Fibroblast of lung (primary cell): ENCODE measurements around the gene SLIT2. TPM values are rescaled to one million over a fixed set of nuclear protein-coding genes. Genes with fewer than 3 reads are reported as not detected.

Experiments used
- DNase-seq, 2 donors: peaks; one replicate each; pipeline versions ENCODE4 v3.0.0 to v3.0.0-alpha.2; 2010; ENCODE audit warnings: low read depth in 2 of 2
- H2AFZ ChIP-seq: 2 replicates; pipeline ENCODE4 v1.5.1; 2012; ENCODE audit warnings: low read length, control low read depth, inconsistent platforms
- H3K27ac ChIP-seq: 2 replicates; pipeline ENCODE4 v1.5.1; 2011; ENCODE audit warnings: low read length, control low read depth; ENCODE audit not compliant: insufficient read depth
- H3K27me3 ChIP-seq: 2 replicates; pipeline ENCODE4 v1.5.1; 2011; ENCODE audit warnings: mild to moderate bottlenecking, low read length; ENCODE audit not compliant: control insufficient read depth, insufficient read depth
- H3K36me3 ChIP-seq: 2 replicates; pipeline ENCODE4 v1.5.1; 2011; ENCODE audit warnings: low read length; ENCODE audit not compliant: control insufficient read depth, insufficient read depth
- H3K4me1 ChIP-seq: 2 replicates; pipeline ENCODE4 v1.5.1; 2011; ENCODE audit warnings: low read length; ENCODE audit not compliant: control insufficient read depth, insufficient read depth; ENCODE audit errors: extremely low read depth
- H3K4me2 ChIP-seq: 2 replicates; pipeline ENCODE4 v1.5.1; 2011; ENCODE audit warnings: low read length, control low read depth; ENCODE audit not compliant: insufficient read depth; ENCODE audit errors: extremely low read depth
- H3K4me3 ChIP-seq, 4 experiments: fragments of 200-600 bp in 1 of 4; sonication (generic) in 1 of 4; replicated peaks in 1 of 4; 2 replicates each; pipeline ENCODE4 v1.5.1; 2011 to 2016; ENCODE audit warnings: low read length in 4 of 4, low read depth in 3 of 4, mild to moderate bottlenecking in 3 of 4, control low read depth in 2 of 4, inconsistent platforms in 1 of 4, mixed read lengths in 1 of 4; ENCODE audit not compliant: insufficient read depth in 1 of 4; ENCODE audit errors: control extremely low read depth in 1 of 4
- H3K79me2 ChIP-seq: 2 replicates; pipeline ENCODE4 v1.5.1; 2012; ENCODE audit warnings: mild to moderate bottlenecking, low read length, inconsistent platforms; ENCODE audit not compliant: control insufficient read depth, insufficient read depth
- H3K9ac ChIP-seq: 2 replicates; pipeline ENCODE4 v1.5.1; 2011; ENCODE audit warnings: mild to moderate bottlenecking, low read length, control low read depth; ENCODE audit not compliant: insufficient read depth
- H3K9me3 ChIP-seq: 2 replicates; pipeline ENCODE4 v1.5.1; 2012; ENCODE audit warnings: low read depth, low read length; ENCODE audit not compliant: control insufficient read depth, insufficient read depth
- H4K20me1 ChIP-seq: 2 replicates; pipeline ENCODE4 v1.5.1; 2011; ENCODE audit warnings: low read length; ENCODE audit not compliant: control insufficient read depth, insufficient read depth; ENCODE audit errors: extremely low read depth
- CTCF ChIP-seq, 2 donors: IDR thresholded peaks in 1 of 2; conservative IDR thresholded peaks in 1 of 2; 1 replicate in 1 of 2; 2 replicates in 1 of 2; pipeline ENCODE4 v1.5.1; 2011 to 2012; ENCODE audit warnings: low read length in 2 of 2, control low read depth in 1 of 2, inconsistent platforms in 1 of 2, low read depth in 1 of 2, mild to moderate bottlenecking in 1 of 2
- EZH2 ChIP-seq: IDR thresholded peaks from 2 replicates; pipeline ENCODE4 v1.5.1; 2012; ENCODE audit warnings: low read length, control low read depth, mild to moderate bottlenecking; ENCODE audit errors: missing control alignments
- polyA plus RNA-seq, 2 donors: library from polyadenylated mRNA; depleted of rRNA in 1 of 2; stranded (reverse) in 1 of 2; unstranded in 1 of 2; fragments of >200 nt; gene quantifications; 2 replicates each; pipeline ENCODE4 v1.2.1, GENCODE V29; 2011 to 2012; ENCODE audit warnings: missing spikeins in 1 of 2
- total RNA-seq: library from RNA; depleted of rRNA; stranded (reverse); fragments of >200 nt; gene quantifications from 2 replicates; pipeline ENCODE4 v1.2.1, GENCODE V29; 2014

SLIT2 gene
- total and polyA plus RNA-seq, 2 donors (not counting 1 experiment from before 2014, with no cell fraction given) = 12.6 to 27.8 TPM

GRCh38 chr4:20297261-20297660, 45.6 kb downstream of the SLIT2 start:
- H3K4me1 ChIP-seq = no peaks in the 10 kb centered on the region
- no peak overlapping the region for H3K27ac ChIP-seq
- H3K9ac ChIP-seq = no peak overlapping the region
- no peak for TF ChIP-seq EZH2
- TF ChIP-seq CTCF (conservative IDR thresholded peaks at IDR 0.05 in 1 of 2, IDR thresholded peaks at IDR 0.05 in 1 of 2; ENCODE audit: low read depth in 1 of 2, low read length in 2 of 2) = no peak
- no peak overlapping the region for H3K4me3 ChIP-seq
- no peaks in the 10 kb centered on the region for H4K20me1 ChIP-seq
- no peaks in the 10 kb centered on the region for H3K27me3 ChIP-seq
- no peak overlapping the region for H3K4me2 ChIP-seq
- H2AFZ ChIP-seq = no peak overlapping the region
- H3K79me2 ChIP-seq = no peaks in the 10 kb centered on the region
- H3K36me3 ChIP-seq = no peaks in the 10 kb centered on the region
- H3K9me3 ChIP-seq = no peaks in the 10 kb centered on the region
- DNase-seq = peak in 1 of 2 donors; percentile 44

- Histone ChIP-seq H3K4me1 (no peaks in the 10 kb centered on the region), H3K9ac (no peak overlapping the region), H3K36me3 (no peaks in the 10 kb centered on the region), H4K20me1 (no peaks in the 10 kb centered on the region), H3K9me3 (no peaks in the 10 kb centered on the region), H3K79me2 (no peaks in the 10 kb centered on the region), H3K27me3 (no peaks in the 10 kb centered on the region), H2AFZ (no peak overlapping the region), H3K4me2 (no peak overlapping the region), H3K27ac (no peak overlapping the region), H3K4me3 (no peak overlapping the region)
- TF ChIP-seq CTCF (conservative IDR thresholded peaks at IDR 0.05 in 1 of 2, IDR thresholded peaks at IDR 0.05 in 1 of 2; ENCODE audit: low read depth in 1 of 2, low read length in 2 of 2) = no peak
- TF ChIP-seq EZH2 = no peak
- DNase-seq = no peak
Measured at GRCh38 chr4:20297783-20298182, 46.1 kb downstream of the SLIT2 start.

- H3K27ac ChIP-seq = no peak overlapping the region
- no peaks in the 10 kb centered on the region for H3K27me3 ChIP-seq
- no peaks in the 10 kb centered on the region for H3K4me1 ChIP-seq
- no peaks in the 10 kb centered on the region for H3K36me3 ChIP-seq
- TF ChIP-seq EZH2 (no peak), CTCF (conservative IDR thresholded peaks at IDR 0.05 in 1 of 2, IDR thresholded peaks at IDR 0.05 in 1 of 2; ENCODE audit: low read depth in 1 of 2, low read length in 2 of 2) (no peak)
- no peaks in the 10 kb centered on the region for H4K20me1 ChIP-seq
- H3K9ac ChIP-seq = no peak overlapping the region
- H3K4me3 ChIP-seq = no peak overlapping the region
- no peaks in the 10 kb centered on the region for H3K9me3 ChIP-seq
- no peak for DNase-seq
- no peak overlapping the region for H2AFZ ChIP-seq
- H3K79me2 ChIP-seq = no peaks in the 10 kb centered on the region
- no peak overlapping the region for H3K4me2 ChIP-seq
Measured at GRCh38 chr4:20298455-20298854, 46.8 kb downstream of the SLIT2 start.
